Pancreas (tissue), 10 donors: ENCODE results near the gene PSMC4. TPM values are rescaled to one million over a fixed set of nuclear protein-coding genes. Genes with fewer than 3 reads are reported as not detected.

Source experiments
- ATAC-seq, 4 donors: fragments of 200-7000 bp; cut with Tn5 transposase; one replicate each; pipeline versions ENCODE4 v1.8.0 to v1.9.1; 2020; ENCODE audit warnings: mild to moderate bottlenecking in 4 of 4, moderate library complexity in 4 of 4
- DNase-seq, 6 donors: peaks; one replicate each; pipeline ENCODE4 v3.0.0-alpha.2; 2020
- FAIRE-seq: peaks from 2 replicates; lab custom pipeline; 2012; peaks lifted over from hg19 to GRCh38; lab: Jason Lieb, UNC
- H3K27ac ChIP-seq, 4 donors: fragments of 200-600 bp; sonication (generic); 1 replicate in 3 of 4; 2 replicates in 1 of 4; pipeline versions ENCODE4 v1.5.0 to v1.8.0; 2020
- H3K27me3 ChIP-seq, 4 donors: fragments of 200-600 bp; one replicate each; pipeline ENCODE4 v1.8.0; 2021
- H3K36me3 ChIP-seq, 3 donors: fragments of 200-600 bp; sonication (generic) in 1 of 3; one replicate each; pipeline versions ENCODE4 v1.5.0 to v1.8.0; 2020 to 2021
- H3K4me1 ChIP-seq, 3 donors: fragments of 200-600 bp; one replicate each; pipeline ENCODE4 v1.8.0; 2021
- H3K4me3 ChIP-seq, 4 donors: fragments of 200-600 bp; sonication (generic) in 2 of 4; one replicate each; pipeline versions ENCODE4 v1.5.0 to v1.8.0; 2020 to 2021
- H3K9me3 ChIP-seq, 4 donors: fragments of 200-600 bp; one replicate each; pipeline ENCODE4 v1.8.0; 2021
- WGBS, 2 donors: extraction: QIAGEN DNeasy Blood & Tissue Kit; methylation state at CpG; one replicate each; pipeline ENCODE4 v1.1.7; 2013; 5-methylcytosine and 5-hydroxymethylcytosine counted together
- intact Hi-C, 3 donors: fragments of 100-400 bp; cut with DNase I; formaldehyde crosslinking; loops; one replicate each; pipeline versions ENCODE4 v1.11.1 to v1.14.2; 2022
- polyA plus RNA-seq, 2 donors: library from polyadenylated mRNA; stranded (reverse); fragments of 200-250 nt; gene quantifications; one replicate each; pipeline ENCODE4 v1.2.3, GENCODE V29; 2013
- total RNA-seq, 6 donors: library from RNA; stranded (reverse); fragmentation: NEBNext Ultra II Directional in 4 of 6; extraction: Animal tissue kit (Norgen Biotek cat#: 25700) in 4 of 6; gene quantifications; one replicate each; pipeline versions ENCODE4 v1.2.1 to v1.2.4, GENCODE V29; 2021 to 2023
- TF ChIP-seq, protein P1 (sequence below), 4 donors: fragments of 200-600 bp; sonication (generic) in 3 of 4; IDR thresholded peaks; one replicate each; pipeline versions ENCODE4 v1.5.0 to v1.8.0; 2021; ENCODE audit warnings: antibody characterized with exemption in 4 of 4
- donor health status: healthy with polysubstance abuse.
- donor health status: DM: no; HTN: no; CAD: no; lungs with moderate emphysema.
- donor health status: DM: no; HTN: no; CAD: no.
- donor health status: control.
- donor health status: control.
- donor health status: Bipolar disorder and iron deficiency.
- donor health status: DM: yes; HTN: yes; CAD: no.
- donor health status: DM: no; HTN: no; CAD: no.
- donor health status: DM: no; HTN: no; CAD: no.
- donor health status: DM: yes; HTN: yes; CAD: no.

The PSMC4 gene
- total and polyA plus RNA-seq, 8 donors, result 14.4 to 45.2 (median 30.0) TPM

DNA sequence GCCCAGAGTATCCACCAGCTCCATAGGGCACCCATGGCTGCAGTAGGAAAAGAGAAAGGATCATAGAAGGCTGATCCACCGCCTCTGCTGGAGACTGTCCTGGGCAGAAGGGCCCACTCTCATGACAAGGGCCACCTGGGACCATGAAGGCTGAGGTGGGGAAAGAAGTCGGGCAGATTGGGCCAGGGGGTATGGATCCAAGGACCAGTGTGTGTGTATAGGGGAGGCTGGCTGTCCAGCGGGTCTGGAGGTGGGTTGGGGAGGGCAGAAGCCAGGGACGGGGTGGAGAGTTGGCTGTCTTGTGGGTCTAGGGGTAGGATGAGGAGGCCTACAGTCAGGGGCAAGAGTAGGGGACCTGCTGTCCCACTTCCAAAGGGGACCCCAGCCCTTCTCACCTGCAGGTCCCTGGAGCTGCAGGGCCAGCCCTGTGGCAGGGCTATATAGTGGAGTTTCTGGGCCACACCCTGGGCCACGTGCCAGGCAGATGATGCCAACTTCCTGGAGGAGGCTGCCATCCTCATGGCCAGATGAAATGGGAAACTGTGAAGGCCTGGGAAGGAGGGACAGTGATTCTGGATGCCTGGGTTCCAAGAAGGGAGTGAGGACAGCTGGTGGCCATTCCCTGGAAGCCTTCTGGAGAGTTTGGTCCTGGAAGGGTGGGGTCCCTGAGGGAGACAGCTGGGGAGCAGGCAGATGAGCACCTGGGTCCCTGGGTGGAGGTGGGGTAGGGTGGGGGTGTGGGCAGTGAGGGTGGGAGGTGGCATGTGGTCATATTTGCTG lies 36.2 kb upstream of the PSMC4 start, which contains the start of gene FCGBP:
TSS of gene FCGBP (minus strand) at position 51 of the 780 bp plus-strand sequence.
- Histone ChIP-seq H3K27me3 (no peaks in the 10 kb centered on the region), H3K27ac (no peak within 1 kb of the TSS), H3K9me3 (no peaks in the 10 kb centered on the region), H3K4me3 (no peak within 1 kb of the TSS), H3K36me3 (no peaks in the 10 kb centered on the region), H3K4me1 (peaks cover 0 to 3% (median 0%) of the 10 kb centered on the region in 3 donors)
- TF ChIP-seq, protein P1, sequence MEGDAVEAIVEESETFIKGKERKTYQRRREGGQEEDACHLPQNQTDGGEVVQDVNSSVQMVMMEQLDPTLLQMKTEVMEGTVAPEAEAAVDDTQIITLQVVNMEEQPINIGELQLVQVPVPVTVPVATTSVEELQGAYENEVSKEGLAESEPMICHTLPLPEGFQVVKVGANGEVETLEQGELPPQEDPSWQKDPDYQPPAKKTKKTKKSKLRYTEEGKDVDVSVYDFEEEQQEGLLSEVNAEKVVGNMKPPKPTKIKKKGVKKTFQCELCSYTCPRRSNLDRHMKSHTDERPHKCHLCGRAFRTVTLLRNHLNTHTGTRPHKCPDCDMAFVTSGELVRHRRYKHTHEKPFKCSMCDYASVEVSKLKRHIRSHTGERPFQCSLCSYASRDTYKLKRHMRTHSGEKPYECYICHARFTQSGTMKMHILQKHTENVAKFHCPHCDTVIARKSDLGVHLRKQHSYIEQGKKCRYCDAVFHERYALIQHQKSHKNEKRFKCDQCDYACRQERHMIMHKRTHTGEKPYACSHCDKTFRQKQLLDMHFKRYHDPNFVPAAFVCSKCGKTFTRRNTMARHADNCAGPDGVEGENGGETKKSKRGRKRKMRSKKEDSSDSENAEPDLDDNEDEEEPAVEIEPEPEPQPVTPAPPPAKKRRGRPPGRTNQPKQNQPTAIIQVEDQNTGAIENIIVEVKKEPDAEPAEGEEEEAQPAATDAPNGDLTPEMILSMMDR (IDR thresholded peaks at IDR 0.05), result no peak
- no peak for ATAC-seq
- no peak for FAIRE-seq
- no peak for DNase-seq
- intact Hi-C loops, result no loop called here
- 79 to 83% methylated on average over 5 of the region's 5 CpGs for WGBS, 2 donors

DNA sequence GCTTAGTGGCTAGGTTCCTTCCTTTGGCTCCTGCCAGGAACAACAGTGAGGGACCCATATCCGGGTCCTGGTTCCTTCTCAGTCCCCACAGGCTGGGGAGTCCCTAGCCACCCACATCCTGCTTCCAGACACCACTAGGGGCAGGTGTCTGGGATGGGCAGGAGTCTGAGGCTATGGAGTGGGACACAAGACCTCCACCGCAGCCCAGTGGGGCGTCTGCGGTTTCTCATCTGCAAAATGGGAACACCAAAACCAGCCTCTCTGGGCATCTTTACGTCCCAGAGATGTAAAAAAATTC lies 35.7 kb upstream of the PSMC4 start:
- WGBS, 2 donors, result 85 to 94% methylated on average over 5 of the region's 5 CpGs
- no peak for FAIRE-seq
- no peak for DNase-seq
- TF ChIP-seq, protein P1 (IDR thresholded peaks at IDR 0.05), result no peak
- Histone ChIP-seq H3K27me3 (no peaks in the 10 kb centered on the region), H3K4me1 (peaks cover 0 to 3% (median 0%) of the 10 kb centered on the region in 3 donors), H3K36me3 (no peaks in the 10 kb centered on the region), H3K27ac (no peak overlapping the region), H3K4me3 (no peak overlapping the region), H3K9me3 (no peaks in the 10 kb centered on the region)
- ATAC-seq, result no peak
- intact Hi-C loops, result no loop called here

DNA sequence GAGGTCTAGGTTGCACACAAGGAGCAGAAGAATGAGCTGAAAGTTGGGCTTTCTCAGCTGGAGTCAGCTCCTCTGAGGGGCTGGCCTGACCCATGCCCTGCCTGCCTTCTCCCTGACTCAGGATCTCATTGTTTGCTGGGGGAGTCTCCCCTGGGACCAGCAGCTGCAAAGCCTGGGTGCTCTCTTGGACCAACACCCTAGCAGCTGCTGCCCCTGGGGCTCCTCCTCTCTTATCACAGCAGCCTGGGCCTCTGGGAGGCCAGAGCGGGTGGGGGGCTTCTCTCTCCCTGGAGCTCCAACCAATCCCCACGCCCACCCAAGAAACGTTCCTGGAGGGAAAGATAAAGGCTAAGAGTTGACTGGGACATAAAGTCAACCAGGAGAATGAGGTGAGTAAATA lies 34.9 kb upstream of the PSMC4 start:
- Histone ChIP-seq H3K4me3 (no peak overlapping the region), H3K4me1 (peaks cover 0 to 3% (median 0%) of the 10 kb centered on the region in 3 donors), H3K9me3 (no peaks in the 10 kb centered on the region), H3K27ac (no peak overlapping the region), H3K36me3 (no peaks in the 10 kb centered on the region), H3K27me3 (no peaks in the 10 kb centered on the region)
- whole genome bisulfite sequencing, 2 donors, result 14 to 26% methylated on average over 3 of the region's 3 CpGs
- intact Hi-C loops, result no loop called here
- TF ChIP-seq, protein P1 (IDR thresholded peaks at IDR 0.05), result no peak
- peak in 1 of 4 donors; percentile 11 for ATAC-seq
- DNase-seq, result no peak
- FAIRE-seq, result no peak

DNA sequence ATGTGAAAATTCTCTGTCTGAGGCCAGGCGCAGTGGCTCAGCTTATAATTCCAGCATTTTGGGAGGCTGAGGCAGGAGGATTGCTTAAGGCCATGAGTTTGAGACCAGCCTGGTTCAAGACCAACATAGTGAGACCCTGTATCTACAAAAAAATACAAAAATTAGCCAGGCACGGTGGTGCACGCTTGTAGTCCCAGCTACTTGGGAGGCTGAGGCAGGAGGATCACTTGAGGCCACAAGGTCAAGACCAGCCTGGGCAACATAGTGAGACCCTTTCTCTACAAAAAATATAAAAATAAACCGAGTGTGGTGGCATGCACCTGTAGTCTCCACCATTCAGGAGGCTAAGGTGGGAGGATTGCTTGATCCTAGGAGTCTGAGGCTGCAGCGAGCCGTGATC lies 34.3 kb upstream of the PSMC4 start:
- Histone ChIP-seq H3K36me3 (no peaks in the 10 kb centered on the region), H3K4me1 (peaks cover 0 to 3% (median 0%) of the 10 kb centered on the region in 3 donors), H3K27ac (no peak overlapping the region), H3K4me3 (no peak overlapping the region), H3K27me3 (no peaks in the 10 kb centered on the region), H3K9me3 (no peaks in the 10 kb centered on the region)
- FAIRE-seq, result no peak
- WGBS, 2 donors, result 89 to 95% methylated on average over 6 of the region's 6 CpGs
- TF ChIP-seq, protein P1 (IDR thresholded peaks at IDR 0.05), result no peak
- DNase-seq, result no peak
- no peak for ATAC-seq
- intact Hi-C loops, result no loop called here

DNA sequence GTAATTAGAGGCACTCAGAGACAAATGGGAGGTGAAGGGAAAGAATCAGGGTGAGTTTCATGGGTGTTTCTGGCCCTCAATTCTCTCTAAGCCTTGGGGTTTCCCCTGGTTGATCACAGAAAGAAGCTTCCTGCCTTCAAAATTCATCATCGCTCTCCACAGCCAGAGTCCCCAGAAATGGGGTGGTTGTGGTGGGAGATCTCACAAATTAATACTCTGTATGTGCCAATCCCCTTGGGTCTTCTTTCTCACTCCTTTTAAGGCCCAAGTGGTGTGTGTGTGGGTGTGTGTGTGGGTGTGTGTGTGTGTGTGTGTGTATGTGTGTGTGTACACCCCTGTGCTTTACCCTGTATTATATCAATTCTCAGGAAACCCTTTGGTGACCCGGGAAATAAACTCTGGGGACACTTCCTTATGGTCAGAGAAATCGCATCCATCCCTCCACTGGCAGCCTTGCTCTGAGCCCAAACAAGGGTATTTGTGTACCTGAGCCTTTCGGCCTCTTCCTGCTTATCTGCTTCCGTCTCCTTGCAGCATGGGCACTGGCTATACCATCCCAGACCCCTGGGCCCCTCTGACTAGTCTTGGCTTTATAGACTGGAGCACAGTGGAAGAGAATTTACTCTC lies 33.8 kb upstream of the PSMC4 start:
- Histone ChIP-seq H3K4me1 (peaks cover 0 to 3% (median 2%) of the 10 kb centered on the region in 3 donors), H3K36me3 (no peaks in the 10 kb centered on the region), H3K9me3 (no peaks in the 10 kb centered on the region), H3K27ac (no peak overlapping the region), H3K4me3 (no peak overlapping the region), H3K27me3 (no peaks in the 10 kb centered on the region)
- no peak for ATAC-seq
- TF ChIP-seq, protein P1 (IDR thresholded peaks at IDR 0.05), result no peak
- intact Hi-C loops, result no loop called here
- FAIRE-seq, result no peak
- DNase-seq, result no peak
- WGBS, 2 donors, result 76 to 89% methylated on average over 5 of the region's 5 CpGs
